Transverse colon (tissue), 4 donors: ENCODE measurements around the gene FRY.

Experiments used
- EP300 ChIP-seq: sonication (generic); formaldehyde crosslinking; IDR thresholded peaks from one replicate; pipeline ENCODE4 v1.6.1; 2017; ENCODE audit warnings: antibody characterized with exemption, low read depth
- POLR2A ChIP-seq: fragments of 450-650 bp; IDR thresholded peaks from one replicate; pipeline ENCODE4 v1.6.1; 2016; ENCODE audit warnings: antibody characterized with exemption, mild to moderate bottlenecking, moderate library complexity
- POLR2AphosphoS5 ChIP-seq, 3 donors: sonication (generic); formaldehyde crosslinking; IDR thresholded peaks; one replicate each; pipeline ENCODE4 v1.6.1; 2016; ENCODE audit warnings: antibody characterized with exemption in 3 of 3
- TF ChIP-seq, protein P1 (sequence below), 5 experiments: fragments of 200-600 bp in 3 of 5; fragments of 450-650 bp in 2 of 5; sonication (generic) in 3 of 5; IDR thresholded peaks; 1 replicate in 2 of 5; 2 replicates in 3 of 5; pipeline ENCODE4 v1.5.1; 2016 to 2017; ENCODE audit warnings: antibody characterized with exemption in 5 of 5, inconsistent platforms in 3 of 5, mild to moderate bottlenecking in 2 of 5, moderate library complexity in 1 of 5

DNA sequence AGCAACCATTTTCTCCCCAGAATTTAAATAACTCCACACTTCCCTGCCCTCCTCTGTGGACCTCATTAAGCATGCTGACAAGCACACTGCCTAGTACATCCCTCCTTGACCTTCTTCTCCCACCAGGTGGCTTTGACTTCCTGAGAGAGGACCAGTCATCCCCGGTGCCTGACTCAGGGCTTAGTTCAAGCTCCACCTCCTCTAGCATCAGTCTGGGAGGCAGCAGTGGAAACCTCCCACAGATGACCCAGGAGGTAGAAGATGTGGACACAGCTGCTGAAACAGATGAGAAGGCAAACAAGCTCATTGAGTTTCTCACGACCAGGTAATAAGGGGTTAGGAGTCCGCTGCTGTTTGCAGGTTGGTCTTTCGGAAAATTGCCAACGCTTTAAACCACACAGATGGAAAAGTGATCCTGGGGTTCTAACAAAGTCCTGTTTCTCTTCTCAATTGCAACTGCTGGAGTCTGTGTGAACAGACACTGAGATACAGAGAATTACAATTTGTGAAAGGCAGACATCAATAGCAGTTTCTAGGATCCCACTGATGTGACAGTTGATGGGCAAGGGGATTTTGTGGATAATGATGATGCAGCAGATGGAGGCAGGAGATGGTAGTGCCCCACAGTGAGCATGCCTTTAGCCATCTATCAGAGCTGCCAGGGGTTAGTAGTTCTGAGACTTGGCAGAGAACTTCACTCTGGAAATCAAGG lies 196.9 kb downstream of the FRY start:
- TF ChIP-seq EP300: no peak
- TF ChIP-seq, protein P1, sequence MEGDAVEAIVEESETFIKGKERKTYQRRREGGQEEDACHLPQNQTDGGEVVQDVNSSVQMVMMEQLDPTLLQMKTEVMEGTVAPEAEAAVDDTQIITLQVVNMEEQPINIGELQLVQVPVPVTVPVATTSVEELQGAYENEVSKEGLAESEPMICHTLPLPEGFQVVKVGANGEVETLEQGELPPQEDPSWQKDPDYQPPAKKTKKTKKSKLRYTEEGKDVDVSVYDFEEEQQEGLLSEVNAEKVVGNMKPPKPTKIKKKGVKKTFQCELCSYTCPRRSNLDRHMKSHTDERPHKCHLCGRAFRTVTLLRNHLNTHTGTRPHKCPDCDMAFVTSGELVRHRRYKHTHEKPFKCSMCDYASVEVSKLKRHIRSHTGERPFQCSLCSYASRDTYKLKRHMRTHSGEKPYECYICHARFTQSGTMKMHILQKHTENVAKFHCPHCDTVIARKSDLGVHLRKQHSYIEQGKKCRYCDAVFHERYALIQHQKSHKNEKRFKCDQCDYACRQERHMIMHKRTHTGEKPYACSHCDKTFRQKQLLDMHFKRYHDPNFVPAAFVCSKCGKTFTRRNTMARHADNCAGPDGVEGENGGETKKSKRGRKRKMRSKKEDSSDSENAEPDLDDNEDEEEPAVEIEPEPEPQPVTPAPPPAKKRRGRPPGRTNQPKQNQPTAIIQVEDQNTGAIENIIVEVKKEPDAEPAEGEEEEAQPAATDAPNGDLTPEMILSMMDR (IDR thresholded peaks at IDR 0.05): no peak
- TF ChIP-seq POLR2A: no peak
- no peak for TF ChIP-seq POLR2AphosphoS5 (IDR thresholded peaks at IDR 0.05)
